GM12801 (cell line): ENCODE data around the gene GPR107.

Experiments
- TF ChIP-seq, protein P1 (sequence below): IDR thresholded peaks from one replicate; pipeline ENCODE4 v1.5.1; 2011; ENCODE audit warnings: control low read depth; ENCODE audit not compliant: insufficient read length; ENCODE audit errors: extremely low read depth

GPR107 gene

DNA sequence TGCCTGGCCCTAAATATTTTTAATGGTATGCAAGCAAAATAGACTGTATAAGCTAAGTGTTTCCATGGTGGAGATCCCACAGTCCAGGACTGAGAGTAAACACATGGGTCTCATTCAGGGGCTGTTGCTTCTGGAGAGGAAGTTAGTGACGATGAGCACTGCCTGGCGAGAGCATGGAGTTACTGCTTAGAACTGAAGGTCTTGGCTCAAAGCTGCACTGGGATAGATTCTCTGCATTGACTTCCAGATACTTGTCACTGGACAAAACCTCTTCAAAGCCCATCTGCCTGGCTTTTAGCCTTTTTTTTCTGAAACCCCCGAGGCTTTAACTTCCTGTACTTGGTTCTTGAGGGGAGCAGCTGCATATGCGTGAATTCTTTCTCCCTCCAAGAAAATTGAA, 39.2 kb downstream of the GPR107 start:
- TF ChIP-seq, protein P1, sequence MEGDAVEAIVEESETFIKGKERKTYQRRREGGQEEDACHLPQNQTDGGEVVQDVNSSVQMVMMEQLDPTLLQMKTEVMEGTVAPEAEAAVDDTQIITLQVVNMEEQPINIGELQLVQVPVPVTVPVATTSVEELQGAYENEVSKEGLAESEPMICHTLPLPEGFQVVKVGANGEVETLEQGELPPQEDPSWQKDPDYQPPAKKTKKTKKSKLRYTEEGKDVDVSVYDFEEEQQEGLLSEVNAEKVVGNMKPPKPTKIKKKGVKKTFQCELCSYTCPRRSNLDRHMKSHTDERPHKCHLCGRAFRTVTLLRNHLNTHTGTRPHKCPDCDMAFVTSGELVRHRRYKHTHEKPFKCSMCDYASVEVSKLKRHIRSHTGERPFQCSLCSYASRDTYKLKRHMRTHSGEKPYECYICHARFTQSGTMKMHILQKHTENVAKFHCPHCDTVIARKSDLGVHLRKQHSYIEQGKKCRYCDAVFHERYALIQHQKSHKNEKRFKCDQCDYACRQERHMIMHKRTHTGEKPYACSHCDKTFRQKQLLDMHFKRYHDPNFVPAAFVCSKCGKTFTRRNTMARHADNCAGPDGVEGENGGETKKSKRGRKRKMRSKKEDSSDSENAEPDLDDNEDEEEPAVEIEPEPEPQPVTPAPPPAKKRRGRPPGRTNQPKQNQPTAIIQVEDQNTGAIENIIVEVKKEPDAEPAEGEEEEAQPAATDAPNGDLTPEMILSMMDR: no peak

DNA sequence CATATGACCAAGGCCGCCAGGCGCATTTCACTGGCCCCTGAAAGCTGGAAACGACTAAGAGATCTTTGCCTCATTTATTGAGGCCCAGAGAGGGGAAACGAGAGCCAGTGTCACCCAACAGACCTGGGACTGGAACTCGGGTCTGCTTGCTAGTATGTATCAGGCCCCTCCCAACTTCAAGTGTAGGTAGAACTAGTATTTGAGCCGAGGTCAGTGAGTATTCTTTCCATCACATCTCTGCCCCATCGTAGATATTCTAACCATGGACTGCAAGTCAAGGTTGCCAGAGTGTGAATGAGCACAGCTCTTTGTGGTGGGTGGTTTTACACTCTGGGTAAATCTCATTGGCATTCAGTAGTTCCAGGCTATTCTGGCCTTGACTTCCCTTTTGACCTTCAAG, 42.2 kb downstream of the GPR107 start:
- TF ChIP-seq, protein P1: no peak

DNA sequence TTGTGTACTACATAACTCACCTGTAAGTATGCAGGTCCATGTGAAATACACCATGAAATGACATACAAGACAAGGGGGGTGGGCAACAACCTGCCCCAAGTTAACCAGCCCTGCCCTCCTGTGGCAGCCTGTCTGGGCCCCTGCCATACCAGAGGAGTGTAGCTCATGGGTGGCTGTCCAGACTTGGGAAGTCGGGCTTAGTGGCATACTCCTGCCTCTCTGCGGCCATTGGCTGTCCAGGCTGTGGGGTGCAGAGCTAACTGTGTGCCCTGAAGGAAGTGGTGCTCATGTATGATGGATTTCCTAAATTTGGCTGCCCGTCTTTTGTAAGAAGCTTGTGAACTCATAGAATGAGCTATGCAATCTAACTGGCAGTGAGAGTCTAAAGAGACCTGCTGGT, 47.0 kb downstream of the GPR107 start:
- TF ChIP-seq, protein P1: no peak

DNA sequence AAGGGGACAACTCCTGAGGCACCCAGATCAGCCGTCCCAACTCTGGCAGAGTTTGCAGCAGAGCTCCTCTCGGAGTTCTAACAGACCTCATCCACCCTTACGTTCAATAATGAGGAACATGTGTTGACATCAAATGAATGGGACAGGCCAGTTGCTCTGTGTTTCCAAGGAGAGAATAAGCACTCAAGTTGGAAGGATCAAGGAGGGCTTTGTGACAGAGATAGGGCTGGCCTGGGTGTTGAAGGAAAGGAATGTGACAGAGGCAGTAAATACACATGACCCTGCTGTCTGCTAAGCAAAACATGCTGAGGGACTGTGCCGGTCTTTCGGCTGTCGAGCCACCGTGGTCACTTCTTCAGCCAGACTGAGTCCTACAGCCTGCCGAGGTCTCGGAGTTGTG, 48.2 kb downstream of the GPR107 start:
- TF ChIP-seq, protein P1: no peak

DNA sequence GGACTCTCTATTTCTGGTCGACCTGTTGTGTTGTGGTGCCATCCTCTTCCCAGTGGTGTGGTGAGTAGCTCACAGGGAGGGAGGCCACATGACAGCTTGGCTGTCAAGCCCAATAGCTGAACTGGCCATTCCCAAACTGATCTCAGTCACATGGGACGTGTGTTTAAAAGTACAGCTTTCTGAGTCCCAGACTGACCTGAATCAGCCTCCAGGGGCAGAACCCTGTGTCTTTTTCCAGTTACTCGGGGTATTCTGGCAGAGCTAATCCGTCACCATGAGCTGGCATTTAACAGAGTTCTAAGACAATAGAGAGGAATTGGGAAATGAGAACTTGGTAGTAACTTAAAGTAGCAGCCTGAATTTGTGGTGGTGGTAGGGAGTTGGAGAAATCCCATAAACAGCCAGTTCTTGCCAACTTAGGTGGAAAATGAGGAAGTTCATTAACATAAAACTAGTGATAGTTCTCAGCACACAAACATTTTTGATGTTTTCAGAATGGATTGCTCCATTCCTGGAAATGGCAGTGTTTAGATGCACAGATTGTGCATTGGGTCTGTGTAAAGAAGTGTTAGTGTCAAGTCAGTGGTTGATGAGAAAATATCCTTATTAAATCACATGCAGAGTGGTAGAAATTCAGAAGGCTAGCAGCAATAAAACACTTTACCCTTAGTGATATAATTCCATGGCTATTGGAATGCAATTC, 50.9 kb downstream of the GPR107 start:
- TF ChIP-seq, protein P1: no peak

DNA sequence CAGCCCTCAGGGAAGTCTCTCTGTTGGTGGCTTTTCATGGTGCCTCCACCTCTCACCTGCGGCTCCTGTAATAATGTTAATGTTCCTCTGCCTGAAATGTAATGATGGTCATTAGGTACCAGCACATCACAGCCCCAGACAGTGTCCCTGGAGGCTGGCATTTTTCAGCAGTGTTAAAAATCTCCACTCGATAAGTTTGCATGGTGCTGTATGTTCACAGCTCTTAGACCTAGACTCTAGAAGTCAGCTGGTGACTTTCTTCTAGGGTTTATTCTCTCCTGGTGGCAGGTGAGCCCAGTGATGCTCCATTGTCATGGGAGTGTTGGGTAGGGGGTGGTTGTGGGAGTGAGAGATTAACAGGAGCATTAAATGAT, 53.1 kb downstream of the GPR107 start:
- TF ChIP-seq, protein P1: no peak

DNA sequence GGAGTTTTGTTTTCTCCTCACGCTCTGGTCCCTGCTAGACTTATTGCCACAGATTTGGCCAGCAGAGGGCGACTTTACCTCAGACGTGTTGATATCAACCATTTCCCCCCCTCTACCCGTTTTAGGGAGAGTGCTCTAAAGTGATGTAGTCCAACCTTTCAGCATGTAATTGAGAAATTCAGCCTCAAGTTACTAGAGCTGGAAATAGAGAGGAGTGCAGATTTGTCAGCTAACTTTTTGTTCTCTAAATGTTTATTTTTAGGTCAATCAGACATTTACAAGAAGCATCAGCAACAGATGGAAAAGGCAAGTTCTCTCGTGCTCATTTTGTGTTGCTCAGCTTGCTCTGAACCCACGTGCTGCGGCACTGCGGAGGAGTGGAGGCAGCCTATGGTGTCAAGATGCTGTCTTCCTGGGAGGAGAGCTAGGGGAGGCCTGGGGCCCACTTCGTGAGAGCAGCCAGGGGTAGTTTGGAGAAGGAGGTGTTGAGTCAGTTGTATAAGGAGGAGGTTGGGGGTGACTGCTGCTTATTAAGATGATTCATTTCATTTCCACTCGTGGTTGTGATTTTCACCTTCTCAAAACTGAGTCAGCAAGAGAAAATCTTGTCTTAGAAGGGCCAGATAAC, 53.6 kb downstream of the GPR107 start:
- TF ChIP-seq, protein P1: peak; percentile 14
